K562 (cell line): ENCODE data around the gene TFF2. TPM values are rescaled to one million over a fixed set of nuclear protein-coding genes. Genes with fewer than 3 reads are reported as not detected.

Experiments
- ATAC-seq: fragments of 200-7000 bp; cut with Tn5 transposase; 3 replicates; pipeline ENCODE4 v1.9.1; 2020; ENCODE audit warnings: moderate library complexity
- BruUV-seq: library from RNA; stranded (reverse); fragments of 400-500 nt; replicated peaks from 2 replicates; lab custom pipeline; 2021; lab: Mats Ljungman, UMichigan
- CTCF ChIA-PET: fragments of 300-600 bp; formaldehyde crosslinking; extraction: SDS; loops from one replicate; lab custom pipeline; 2021; ENCODE audit warnings: low intra/inter-chr PET ratio; lab: Yijun Ruan, JAX
- POLR2A ChIA-PET: fragments of 300-600, 350-650 bp; sonication (Branson Sonifier 250); formaldehyde crosslinking; extraction: SDS; loops from one replicate; lab custom pipeline; 2021; ENCODE audit warnings: antibody characterized with exemption, inconsistent platforms; lab: Yijun Ruan, JAX
- DNase-seq, 4 experiments: peaks; one replicate each; pipeline versions ENCODE4 v3.0.0 to v3.0.0-alpha.2; 2011 to 2018; ENCODE audit warnings: low spot score in 3 of 4, mixed read lengths in 3 of 4; ENCODE audit errors: extremely low read depth in 1 of 4
- FAIRE-seq: peaks from 2 replicates; lab custom pipeline; 2011; peaks lifted over from hg19 to GRCh38; lab: Jason Lieb, UNC
- H2AFZ ChIP-seq: 2 replicates; pipeline ENCODE4 v1.6.0; 2011; ENCODE audit warnings: low read depth, low read length, control low read depth, inconsistent platforms
- H3K27ac ChIP-seq: fragments of 200-600 bp; 3 replicates; pipeline ENCODE4 v1.8.0; 2011; ENCODE audit warnings: low read depth, mild to moderate bottlenecking, control low read depth, inconsistent platforms, low read length, moderate library complexity, mixed read lengths; ENCODE audit errors: extremely low read depth
- H3K27me3 ChIP-seq, 2 experiments: fragments of 300-600 bp in 1 of 2; 2 replicates in 1 of 2; 3 replicates in 1 of 2; pipeline versions ENCODE4 v1.6.0 to v1.8.0; 2011; ENCODE audit warnings: inconsistent platforms in 2 of 2, low read length in 2 of 2, mild to moderate bottlenecking in 1 of 2, mixed read lengths in 1 of 2, moderate library complexity in 1 of 2; ENCODE audit not compliant: control insufficient read depth in 2 of 2, insufficient read depth in 2 of 2
- H3K36me3 ChIP-seq: fragments of 300-600 bp; 3 replicates; pipeline ENCODE4 v1.8.0; 2011; ENCODE audit warnings: mild to moderate bottlenecking, low read length, inconsistent platforms; ENCODE audit not compliant: control insufficient read depth, insufficient read depth
- H3K4me1 ChIP-seq, 2 experiments: fragments of 200-600 bp in 1 of 2; replicated peaks in 1 of 2; 2 replicates in 1 of 2; 3 replicates in 1 of 2; pipeline versions ENCODE4 v1.5.1 to v1.8.0; 2011; ENCODE audit warnings: inconsistent platforms in 2 of 2, low read length in 2 of 2, mild to moderate bottlenecking in 1 of 2, mixed read lengths in 1 of 2, moderate library complexity in 1 of 2; ENCODE audit not compliant: control insufficient read depth in 2 of 2, insufficient read depth in 2 of 2
- H3K4me2 ChIP-seq: 2 replicates; pipeline ENCODE4 v1.6.1; 2011; ENCODE audit warnings: low read length, control low read depth, inconsistent platforms, mixed read lengths; ENCODE audit not compliant: insufficient read depth
- H3K4me3 ChIP-seq: fragments of 200-600 bp; sonication (generic), shearing (Covaris generic); 2 replicates; pipeline ENCODE4 v1.5.1; 2016; ENCODE audit warnings: control low read depth, inconsistent platforms
- H3K79me2 ChIP-seq: fragments of 200-600 bp; 3 replicates; pipeline ENCODE4 v1.8.0; 2011; ENCODE audit warnings: low read length, inconsistent platforms; ENCODE audit not compliant: control insufficient read depth, insufficient read depth
- H3K9ac ChIP-seq, 2 experiments: 2 replicates each; pipeline versions ENCODE4 v1.6.0 to v1.6.1; 2011; ENCODE audit warnings: low read depth in 2 of 2, low read length in 2 of 2, control low read depth in 1 of 2, inconsistent platforms in 1 of 2, mild to moderate bottlenecking in 1 of 2, mixed read lengths in 1 of 2; ENCODE audit not compliant: insufficient read depth in 1 of 2
- H3K9me1 ChIP-seq: one replicate; pipeline ENCODE4 v1.6.0; 2011; ENCODE audit warnings: inconsistent platforms, mild to moderate bottlenecking, low read length, moderate library complexity; ENCODE audit not compliant: control insufficient read depth, insufficient read depth
- H3K9me3 ChIP-seq: replicated peaks from 2 replicates; pipeline ENCODE4 v1.5.1; 2011; ENCODE audit warnings: low read depth, low read length, inconsistent platforms; ENCODE audit not compliant: control insufficient read depth, insufficient read depth
- H4K20me1 ChIP-seq: replicated peaks from 2 replicates; pipeline ENCODE4 v1.6.1; 2011; ENCODE audit warnings: low read length, inconsistent platforms, mixed read lengths; ENCODE audit not compliant: control insufficient read depth, insufficient read depth
- CHD1 ChIP-seq: fragments of 200-600 bp; sonication (generic); IDR thresholded peaks from one replicate; pipeline ENCODE4 v1.6.1; 2012; ENCODE audit warnings: mild to moderate bottlenecking, moderate library complexity, low read length, inconsistent platforms
- DMBX1 ChIP-seq: fragments of 250-450 bp; sonication (Bioruptor Pico); IDR thresholded peaks from 2 replicates; pipeline ENCODE4 v1.8.0; 2022; ENCODE audit warnings: inconsistent platforms, mild to moderate bottlenecking, moderate library complexity, borderline replicate concordance
- MAFG ChIP-seq: fragments of 450-650 bp; conservative IDR thresholded peaks from 2 replicates; pipeline ENCODE4 v1.6.1; 2016; ENCODE audit warnings: missing genetic modification characterization, missing compliant biosample characterization
- RB1 ChIP-seq: fragments of 450-650 bp; IDR thresholded peaks from 2 replicates; pipeline ENCODE4 v1.6.1; 2017; ENCODE audit warnings: low read depth, mild to moderate bottlenecking
- TAF15 ChIP-seq: fragments of 200-400 bp; formaldehyde crosslinking; IDR thresholded peaks from 2 replicates; pipeline ENCODE4 v1.6.1; 2017; ENCODE audit warnings: mild to moderate bottlenecking, low read depth, low read length, moderate library complexity
- TEAD1 ChIP-seq, 2 experiments: fragments of 450-650 bp in 1 of 2; sonication (generic) in 1 of 2; formaldehyde crosslinking; IDR thresholded peaks; 2 replicates each; pipeline versions ENCODE4 v1.4.0 to v1.8.0; 2020 to 2022; ENCODE audit warnings: mild to moderate bottlenecking in 2 of 2, missing genetic modification reagents in 1 of 2
- TEAD4 ChIP-seq, 2 experiments: sonication (generic) in 1 of 2; formaldehyde crosslinking in 1 of 2; IDR thresholded peaks; 2 replicates each; pipeline versions ENCODE4 v1.6.1 to v1.8.0; 2012 to 2022; ENCODE audit warnings: borderline replicate concordance in 1 of 2, inconsistent platforms in 1 of 2, low read length in 1 of 2, mild to moderate bottlenecking in 1 of 2, missing genetic modification reagents in 1 of 2
- ZNF146 ChIP-seq: IDR thresholded peaks from one replicate; pipeline ENCODE4 v1.6.1; 2018; ENCODE audit warnings: missing compliant biosample characterization; ENCODE audit not compliant: unreplicated experiment
- ZNF24 ChIP-seq: fragments of 450-650 bp; IDR thresholded peaks from 2 replicates; pipeline ENCODE4 v1.6.1; 2016
- ZNF3 ChIP-seq: fragments of 250-450 bp; sonication (Bioruptor Pico); IDR thresholded peaks from 2 replicates; pipeline ENCODE4 v1.5.0; 2021; ENCODE audit warnings: mild to moderate bottlenecking, moderate library complexity
- ZNF407 ChIP-seq: fragments of 450-650 bp; IDR thresholded peaks from 2 replicates; pipeline ENCODE4 v1.6.1; 2016; ENCODE audit warnings: low read depth
- ZNF780A ChIP-seq: fragments of 250-450 bp; sonication (Bioruptor Pico); IDR thresholded peaks from 2 replicates; pipeline ENCODE4 v1.5.0; 2021; ENCODE audit warnings: mild to moderate bottlenecking
- WGBS: fragments of 100-300 bp; shearing (Covaris generic); methylation state at CpG from one replicate; pipeline ENCODE4 v1.1.6; 2016; ENCODE audit warnings: low coverage, mixed read lengths; ENCODE audit not compliant: insufficient coverage; ENCODE audit errors: missing lambda C conversion rate; 5-methylcytosine and 5-hydroxymethylcytosine counted together
- in situ Hi-C: fragments of 300-500 bp; cut with MboI; formaldehyde crosslinking; loops from 4 replicates; pipeline ENCODE4 v1.15.0; 2018; ENCODE audit warnings: inconsistent platforms, mixed read lengths
- intact Hi-C: fragments of 100-400 bp; cut with micrococcal nuclease; formaldehyde crosslinking; loops from 2 replicates; pipeline ENCODE4 v1.14.2; 2022
- polyA plus RNA-seq, 8 experiments: library from polyadenylated mRNA; depleted of rRNA in 4 of 8; stranded (reverse) in 5 of 8; unstranded in 3 of 8; fragments of >200 nt; fragmentation: Nextera tagmentation in 2 of 8; fragmentation: Illumina TruSeq in 1 of 8; extraction: Ambion mirVana in 2 of 8; extraction: Trizol in 1 of 8; gene quantifications; 2 replicates each; pipeline versions ENCODE4 v1.2.1 to v1.2.3, GENCODE V29; 2011 to 2014; ENCODE audit warnings: inconsistent platforms in 1 of 8, missing spikeins in 1 of 8
- total RNA-seq, 7 experiments: library from RNA; depleted of rRNA in 6 of 7; stranded (reverse); fragments of >200 nt in 6 of 7; fragmentation: Illumina TruSeq in 2 of 7; extraction: Trizol in 2 of 7; gene quantifications; 2 replicates each; pipeline versions ENCODE4 v1.2.1 to v1.2.3, GENCODE V29; 2011 to 2021; ENCODE audit warnings: low replicate concordance in 1 of 7
- TF ChIP-seq, protein P1 (sequence below): sonication (generic); formaldehyde crosslinking; IDR thresholded peaks from 2 replicates; pipeline ENCODE4 v1.8.1; 2023; ENCODE audit warnings: mild to moderate bottlenecking, missing genetic modification reagents

Gene TFF2
- total and polyA plus RNA-seq, 9 of the 15 experiments (the other 6 are each of a cell fraction or from before 2014, with no cell fraction given) = not detected

DNA sequence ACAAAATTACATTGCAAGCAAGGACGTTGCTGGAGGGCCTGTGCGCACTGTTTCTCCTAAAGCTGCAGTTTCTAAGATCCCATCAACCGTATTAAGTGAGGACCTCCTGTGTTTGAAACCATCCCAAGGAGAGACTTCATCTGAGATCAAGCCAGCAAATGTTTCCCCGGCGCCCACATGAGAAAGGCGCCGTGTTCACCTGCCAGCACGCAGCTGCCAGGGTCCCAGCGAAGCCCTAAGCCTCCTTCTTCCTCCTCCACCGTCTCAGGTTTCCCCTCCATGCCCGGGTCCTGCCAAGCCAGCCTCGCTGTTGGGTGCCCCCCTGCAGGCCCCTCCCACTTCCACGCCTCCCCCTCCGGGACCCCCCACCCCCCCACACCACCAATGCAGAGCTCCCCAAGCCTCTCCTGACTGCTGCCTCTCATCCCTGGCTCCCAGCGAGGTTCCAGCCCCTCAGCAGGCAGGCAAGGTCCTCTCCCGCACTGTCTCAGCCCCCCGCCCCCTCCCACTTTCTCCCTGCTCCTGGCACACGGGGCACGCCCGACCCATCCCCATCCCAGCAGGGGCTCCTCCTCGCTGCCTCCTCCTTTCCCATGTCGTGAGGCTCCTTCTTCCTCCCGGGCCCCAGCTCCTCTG lies 24.2 kb upstream of the TFF2 start:
- no peaks in the 10 kb centered on the region for H3K9me3 ChIP-seq
- FAIRE-seq = no peak

More for the DNA sequence above, 24.2 kb upstream of the TFF2 start:
- no peaks in the 10 kb centered on the region for H3K79me2 ChIP-seq
- in situ Hi-C loops = loop anchor here (5.0 kb wide), 1 partner anchor 72 kb away; no protein-coding TSS in a partner anchor
- no peaks in the 10 kb centered on the region for H3K36me3 ChIP-seq
- ChIA-PET CTCF (no interaction called here), POLR2A (interaction anchor here (0.7 kb wide), 1 partner anchor 34 kb away, joined by 3 read pairs; no protein-coding TSS in a partner anchor)
- no peak overlapping the region for H3K27ac ChIP-seq
- TF ChIP-seq TEAD4 (IDR thresholded peaks at IDR 0.05; ENCODE audit: low read length) (no peak), TEAD4 (CRISPR knock-in tag; IDR thresholded peaks at IDR 0.05; ENCODE audit: borderline replicate concordance) (no peak), ZNF3 (CRISPR knock-in tag) (no peak), MAFG (no peak), DMBX1 (CRISPR knock-in tag) (no peak), RB1 (no peak), CHD1 (no peak), ZNF146 (CRISPR knock-in tag) (no peak), TAF15 (no peak), ZNF780A (CRISPR knock-in tag) (no peak), ZNF24 (no peak), TEAD1 (CRISPR knock-in tag; IDR thresholded peaks at IDR 0.05) (no peak), ZNF407 (no peak)
- TF ChIP-seq, protein P1, sequence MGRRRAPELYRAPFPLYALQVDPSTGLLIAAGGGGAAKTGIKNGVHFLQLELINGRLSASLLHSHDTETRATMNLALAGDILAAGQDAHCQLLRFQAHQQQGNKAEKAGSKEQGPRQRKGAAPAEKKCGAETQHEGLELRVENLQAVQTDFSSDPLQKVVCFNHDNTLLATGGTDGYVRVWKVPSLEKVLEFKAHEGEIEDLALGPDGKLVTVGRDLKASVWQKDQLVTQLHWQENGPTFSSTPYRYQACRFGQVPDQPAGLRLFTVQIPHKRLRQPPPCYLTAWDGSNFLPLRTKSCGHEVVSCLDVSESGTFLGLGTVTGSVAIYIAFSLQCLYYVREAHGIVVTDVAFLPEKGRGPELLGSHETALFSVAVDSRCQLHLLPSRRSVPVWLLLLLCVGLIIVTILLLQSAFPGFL (CRISPR knock-in tag) = no peak
- ATAC-seq (no peak), DNase-seq (no peak)
- H3K4me1 ChIP-seq = peaks cover 9 to 30% of the 10 kb centered on the region in 2 experiments; a peak in 4 of 5 replicates
- H3K9me1 ChIP-seq = no peaks in the 10 kb centered on the region
- intact Hi-C loops = no loop called here
- WGBS = 41% methylated on average over 13 of the region's 23 CpGs
- no peak overlapping the region for H3K4me2 ChIP-seq
- H3K27me3 ChIP-seq = peaks cover 21 to 69% of the 10 kb centered on the region in 2 experiments; a peak in 4 of 5 replicates
- no peak overlapping the region for H2AFZ ChIP-seq
- H4K20me1 ChIP-seq = peaks cover 11% of the 10 kb centered on the region; the same call in 1 of the 2 replicates
- no peak overlapping the region; a peak in 1 of 4 replicates for H3K9ac ChIP-seq
- BruUV-seq = no TSS peak
- no peak overlapping the region for H3K4me3 ChIP-seq
